ENCODE measurements around the gene AGXT.

Gene AGXT

GRCh38 chr2:240893363-240893844, 24.8 kb downstream of the AGXT start:
- no peak for TF ChIP-seq CTCF (IDR thresholded peaks at IDR 0.05; ENCODE audit: low read depth, low read length)
- H3K4me3 ChIP-seq (ENCODE audit: low read depth, low read length), result no peak overlapping the region

- no peak for TF ChIP-seq CTCF (IDR thresholded peaks at IDR 0.05; ENCODE audit: low read depth, low read length)
- no peak overlapping the region for H3K4me3 ChIP-seq (ENCODE audit: low read depth, low read length)
Observed at GRCh38 chr2:240894006-240894405, 25.4 kb downstream of the AGXT start.

GRCh38 chr2:240894836-240895558, 26.4 kb downstream of the AGXT start:
- no peak overlapping the region for H3K4me3 ChIP-seq (ENCODE audit: low read depth, low read length)
- no peak for TF ChIP-seq CTCF (IDR thresholded peaks at IDR 0.05; ENCODE audit: low read depth, low read length)

GRCh38 chr2:240895656-240896388, 27.2 kb downstream of the AGXT start, which contains the start of gene MAB21L4:
TSS of gene MAB21L4 (minus strand) at chr2:240896156. CDS start at chr2:240895997, 159 bp downstream.
- H3K4me3 ChIP-seq (ENCODE audit: low read depth, low read length), result no peak within 1 kb of the TSS
- no peak for TF ChIP-seq CTCF (IDR thresholded peaks at IDR 0.05; ENCODE audit: low read depth, low read length)

- no peak overlapping the region for H3K4me3 ChIP-seq (ENCODE audit: low read depth, low read length)
- TF ChIP-seq CTCF (IDR thresholded peaks at IDR 0.05; ENCODE audit: low read depth, low read length), result no peak
Observed at GRCh38 chr2:240896394-240896793, 27.8 kb downstream of the AGXT start.

GRCh38 chr2:240896871-240897692, 28.5 kb downstream of the AGXT start:
- TF ChIP-seq CTCF (IDR thresholded peaks at IDR 0.05; ENCODE audit: low read depth, low read length), result no peak
- no peak overlapping the region for H3K4me3 ChIP-seq (ENCODE audit: low read depth, low read length)
